ENCODE results near the gene DEFB110.

- TF ChIP-seq CTCF (conservative IDR thresholded peaks at IDR 0.05; ENCODE audit: low read depth, low read length) = no peak
- TF ChIP-seq EZH2 (IDR thresholded peaks at IDR 0.05; ENCODE audit: borderline replicate concordance, low read depth, low read length, poor library complexity, severe bottlenecking) = no peak
These were observed 39.7 kb downstream of the DEFB110 start for GRCh38 chr6:49982046-49982445.

All from A673 (cell line).